HG02840 (cell line): ENCODE measurements around the gene ZNRF2.
A peak's percentile ranks its signal among the peaks of the same experiment; 100 is the strongest.

Experiments
- ATAC-seq: cut with Tn5 transposase; IDR thresholded peaks from one replicate; pipeline ENCODE4 v1.9.1; 2021; ENCODE audit warnings: mild to moderate bottlenecking, moderate library complexity, moderate number of reproducible peaks; ENCODE audit not compliant: unreplicated experiment, low FRiP score

The ZNRF2 gene

GRCh38 chr7:30313348-30313747 is 29.0 kb downstream of the ZNRF2 start:
- ATAC-seq = no peak

- ATAC-seq = no peak
Measured at GRCh38 chr7:30313793-30314192, 29.4 kb downstream of the ZNRF2 start.

- no peak for ATAC-seq
Measured at GRCh38 chr7:30315589-30315988, 31.2 kb downstream of the ZNRF2 start.

- ATAC-seq = no peak
Measured at GRCh38 chr7:30320392-30320791, 36.0 kb downstream of the ZNRF2 start.

- ATAC-seq = no peak
Measured at GRCh38 chr7:30321089-30321881, 36.9 kb downstream of the ZNRF2 start.

- no peak for ATAC-seq
Measured at GRCh38 chr7:30321882-30322192, 37.4 kb downstream of the ZNRF2 start.

GRCh38 chr7:30322271-30323005 is 38.0 kb downstream of the ZNRF2 start:
- peak; percentile 60 for ATAC-seq

GRCh38 chr7:30323006-30323355 is 38.6 kb downstream of the ZNRF2 start:
- peak; percentile 45 for ATAC-seq

- no peak for ATAC-seq
Measured at GRCh38 chr7:30327813-30328212, 43.4 kb downstream of the ZNRF2 start.

GRCh38 chr7:30328381-30328780 is 44.0 kb downstream of the ZNRF2 start:
- no peak for ATAC-seq

- ATAC-seq = no peak
Measured at GRCh38 chr7:30329716-30330115, 45.3 kb downstream of the ZNRF2 start.

GRCh38 chr7:30330134-30331111 is 46.0 kb downstream of the ZNRF2 start:
- peak; percentile 81 for ATAC-seq

GRCh38 chr7:30331338-30331737 is 46.9 kb downstream of the ZNRF2 start:
- ATAC-seq = no peak

- ATAC-seq = no peak
Measured at GRCh38 chr7:30332549-30332948, 48.2 kb downstream of the ZNRF2 start.

- no peak for ATAC-seq
Measured at GRCh38 chr7:30335763-30336487, 51.5 kb downstream of the ZNRF2 start.

- no peak for ATAC-seq
Measured at GRCh38 chr7:30344513-30344912, 60.1 kb downstream of the ZNRF2 start.

GRCh38 chr7:30347226-30348082 is 63.1 kb downstream of the ZNRF2 start:
- peak; percentile 18 for ATAC-seq

GRCh38 chr7:30348083-30348560 is 63.7 kb downstream of the ZNRF2 start:
- ATAC-seq = peak; percentile 68

GRCh38 chr7:30349170-30349569 is 64.8 kb downstream of the ZNRF2 start:
- no peak for ATAC-seq
